CD4-positive, alpha-beta T cell treated with Interleukin-6 for 4 hours (primary cell): ENCODE results near the gene SHTN1.

Experiments used
- DNase-seq: peaks from one replicate; pipeline ENCODE4 v3.0.0-alpha.2; 2020; ENCODE audit warnings: mixed read lengths

SHTN1 gene

DNA sequence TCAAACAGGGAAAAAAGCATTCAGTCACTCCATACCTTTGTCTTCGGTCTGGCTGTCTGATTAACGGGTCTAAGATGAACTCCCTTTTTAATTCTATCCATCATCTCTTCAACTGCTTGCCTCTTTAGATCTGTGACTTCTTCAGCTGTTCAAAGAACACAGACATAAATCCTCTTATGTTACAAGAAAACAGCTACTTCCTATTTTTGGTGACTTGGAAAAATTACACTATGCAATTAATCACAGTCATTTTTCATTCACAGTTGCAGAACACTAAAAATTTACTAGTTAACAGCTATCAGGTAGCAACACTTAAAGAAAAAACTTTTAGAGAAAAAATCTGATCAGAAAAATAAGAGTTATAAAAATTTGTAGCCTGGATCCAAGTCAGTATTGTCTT lies 89.6 kb downstream of the SHTN1 start:
- no peak for DNase-seq

DNA sequence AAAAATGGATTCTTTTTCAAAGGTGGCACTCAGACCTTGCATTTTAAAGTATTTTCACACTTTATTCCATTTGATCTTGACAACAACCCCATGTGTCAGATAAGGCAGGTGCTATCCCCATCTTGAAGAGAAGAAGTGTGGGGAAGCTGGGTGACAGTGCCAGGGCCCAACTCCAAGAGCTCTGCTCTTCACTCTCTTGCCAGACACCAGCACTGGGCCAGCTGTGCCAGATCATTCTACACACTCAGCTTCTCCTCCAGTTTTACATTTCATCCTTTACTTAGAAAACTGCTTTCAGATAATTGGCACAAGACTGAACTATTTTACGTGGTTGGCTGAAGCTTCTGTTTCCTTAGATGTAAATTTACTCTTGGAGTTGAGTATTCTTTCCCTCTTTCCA lies 91.3 kb downstream of the SHTN1 start:
- DNase-seq: no peak

DNA sequence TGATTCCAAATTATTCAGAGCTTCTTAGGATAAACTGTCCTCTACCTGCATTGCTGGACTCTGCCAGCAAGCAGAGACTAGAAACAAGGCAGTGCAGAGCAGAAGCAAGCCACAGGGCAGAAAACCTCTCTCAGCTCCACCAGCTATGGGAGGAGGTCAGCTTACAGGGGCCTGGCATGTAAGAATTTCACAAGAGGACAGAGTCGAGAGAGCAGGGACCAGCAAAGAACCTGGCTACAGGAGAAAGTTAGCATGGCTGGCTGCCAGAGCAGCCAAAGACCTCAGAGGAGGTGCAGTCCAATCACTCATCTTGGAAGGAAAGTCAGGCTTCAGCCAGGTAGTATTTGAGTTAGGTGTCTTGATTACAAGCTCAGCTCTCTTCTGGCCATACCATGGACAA lies 92.8 kb downstream of the SHTN1 start:
- no peak for DNase-seq

DNA sequence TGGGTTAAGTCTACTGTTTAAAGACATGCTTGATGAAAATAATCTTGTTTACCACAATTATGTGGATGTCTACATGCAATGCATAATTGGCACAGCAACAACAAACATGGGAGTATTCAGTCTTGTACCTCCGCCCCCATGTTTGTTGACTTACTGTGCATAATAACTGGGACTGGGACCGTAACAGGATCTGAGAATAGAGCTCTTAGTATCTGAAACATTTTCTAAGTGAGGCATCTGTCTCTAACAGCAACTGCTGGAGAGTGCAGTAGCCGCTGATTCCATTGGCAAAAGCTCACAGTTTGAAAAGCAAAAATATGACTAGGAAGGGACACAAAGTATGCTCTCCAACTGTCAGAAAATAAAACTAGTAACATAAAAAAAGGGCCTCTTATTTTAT lies 94.1 kb downstream of the SHTN1 start:
- DNase-seq: no peak

DNA sequence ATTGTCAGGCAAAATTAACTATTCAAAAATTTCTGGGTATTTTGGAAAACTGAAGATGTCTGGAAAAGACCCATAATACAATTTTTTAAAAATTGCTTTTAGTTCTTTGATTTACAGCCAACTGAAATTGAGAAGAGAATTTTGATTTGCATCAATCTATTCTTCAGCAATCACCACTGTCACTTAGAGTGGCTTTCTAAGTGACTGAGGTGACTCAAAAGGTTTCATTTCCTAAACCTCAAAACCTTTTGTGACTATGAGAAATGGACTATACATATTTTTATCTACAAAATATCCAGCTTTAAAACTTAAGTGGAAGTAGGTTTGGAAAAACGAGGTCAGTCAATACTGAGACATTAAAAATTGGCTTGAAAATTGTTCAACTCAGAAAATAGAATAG lies 95.7 kb downstream of the SHTN1 start:
- DNase-seq: no peak

DNA sequence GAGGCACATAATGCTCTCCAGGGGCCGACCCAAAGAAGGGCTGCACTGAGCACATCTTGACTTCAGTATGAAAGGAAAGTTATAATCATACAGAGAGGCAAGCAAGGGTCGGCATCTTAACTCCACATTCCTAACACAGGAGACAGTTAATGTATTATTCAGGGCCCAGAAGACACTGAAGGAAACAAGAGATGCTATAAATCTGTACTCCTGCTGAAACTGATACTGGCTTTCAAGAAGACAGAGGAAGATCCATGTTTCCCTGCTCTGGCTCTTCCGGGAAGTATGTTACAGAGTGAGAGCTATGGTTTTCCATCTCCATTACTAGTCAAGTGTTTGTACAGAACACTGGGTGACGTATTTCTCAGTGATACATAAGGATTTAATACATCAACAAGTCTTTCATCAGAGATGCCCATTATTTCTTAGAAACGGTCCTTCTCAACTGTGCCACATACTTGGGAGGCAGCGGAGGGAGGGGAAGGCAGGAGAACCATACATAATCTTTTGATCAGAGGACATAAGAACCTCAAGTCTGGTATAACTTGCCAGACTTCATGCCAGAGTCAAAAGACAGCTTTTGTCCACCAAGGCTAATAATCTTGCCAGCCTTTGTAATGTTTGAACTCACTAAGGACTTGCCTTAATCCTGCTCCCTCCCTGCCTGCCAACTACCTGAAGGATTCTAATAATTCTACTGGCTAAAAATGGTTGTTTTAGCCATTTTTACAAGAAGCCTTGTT lies 97.6 kb downstream of the SHTN1 start:
- no peak for DNase-seq

DNA sequence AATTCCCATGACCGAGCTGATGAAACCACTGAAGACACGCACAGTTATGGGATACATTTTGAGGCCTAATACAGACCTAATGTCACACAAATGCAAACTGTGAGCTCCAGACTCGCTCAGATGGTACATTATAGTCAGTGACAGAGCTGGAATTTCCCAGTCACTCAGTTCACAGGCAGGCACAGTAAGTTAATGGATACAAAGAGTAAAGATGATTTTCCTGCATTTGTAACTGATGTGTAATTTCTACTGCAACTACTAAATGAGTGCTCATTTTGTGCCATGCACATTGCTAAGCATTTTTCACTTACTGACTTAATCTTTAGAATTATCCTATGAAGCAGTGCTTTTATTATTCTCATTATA lies 99.2 kb downstream of the SHTN1 start:
- no peak for DNase-seq

DNA sequence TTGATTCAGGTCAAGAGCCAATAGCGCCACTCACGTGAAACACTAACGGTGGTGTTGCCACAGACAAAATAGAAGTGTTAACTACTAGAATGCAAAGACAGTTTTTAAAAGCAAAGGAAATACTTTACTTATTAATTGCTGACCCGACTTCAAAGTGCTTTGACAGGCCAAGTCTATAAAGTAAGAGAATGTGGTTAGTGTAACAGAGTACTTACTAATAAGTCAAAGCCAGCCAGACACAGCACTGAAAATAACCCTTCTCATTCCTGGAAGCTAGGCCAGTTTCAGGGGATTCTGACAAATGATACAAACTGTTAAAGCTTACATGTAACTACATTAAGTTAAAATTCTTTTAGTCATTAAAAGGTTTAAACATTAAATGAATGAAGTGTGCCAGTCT lies 105.4 kb downstream of the SHTN1 start:
- DNase-seq: no peak

DNA sequence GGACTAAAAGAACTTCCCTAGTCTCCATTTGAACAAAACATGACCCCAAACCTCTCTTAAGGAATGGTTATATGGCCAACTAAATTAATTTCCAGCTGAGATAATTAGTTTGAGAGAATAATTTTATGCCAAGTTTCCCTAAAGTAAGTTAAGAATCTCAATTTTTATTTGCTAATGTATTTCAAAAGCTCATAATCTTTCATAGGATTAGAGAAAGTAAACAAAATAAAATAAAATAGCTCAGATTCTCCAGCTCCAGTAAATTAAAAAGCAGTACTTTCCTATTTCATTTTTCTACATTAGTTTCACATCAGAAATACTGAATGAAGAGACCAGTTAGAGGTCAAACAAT lies 111.3 kb downstream of the SHTN1 start:
- DNase-seq: no peak

DNA sequence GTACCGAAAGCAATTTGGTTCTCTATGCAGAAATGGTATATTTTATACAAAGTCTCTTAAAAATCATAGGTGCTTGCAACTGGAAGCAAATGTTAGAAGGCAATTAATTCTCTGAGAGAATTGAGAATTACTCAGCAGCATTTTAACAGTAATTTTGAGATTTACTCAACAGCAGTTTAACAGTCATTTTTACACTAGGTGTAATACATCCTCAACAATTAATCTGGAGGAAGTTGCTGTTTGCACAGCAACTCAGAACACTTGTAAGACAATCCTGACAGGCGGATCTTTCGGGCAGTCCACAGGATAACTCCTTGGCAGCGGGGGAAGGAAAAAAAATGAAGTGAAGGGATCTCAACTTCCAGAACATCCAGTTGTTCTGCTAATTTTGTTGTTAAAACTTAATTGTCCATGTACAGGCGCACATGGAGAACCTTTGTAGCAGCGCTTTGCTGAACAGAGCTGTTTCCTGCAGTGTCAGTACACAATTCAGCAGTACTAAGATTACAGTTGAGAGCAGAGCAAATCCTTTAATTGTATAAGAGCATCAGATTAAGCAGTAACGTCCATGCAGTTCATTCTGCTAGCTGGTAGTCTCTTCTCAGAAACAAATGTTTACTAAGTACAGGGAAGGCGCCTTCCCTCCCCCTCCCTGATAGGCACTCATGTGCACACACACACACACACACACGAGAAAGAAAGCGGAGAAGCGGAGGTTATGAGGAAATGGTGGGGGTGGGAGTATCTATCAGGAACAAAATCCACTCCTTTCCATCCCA lies 111.9 kb downstream of the SHTN1 start:
- no peak for DNase-seq

DNA sequence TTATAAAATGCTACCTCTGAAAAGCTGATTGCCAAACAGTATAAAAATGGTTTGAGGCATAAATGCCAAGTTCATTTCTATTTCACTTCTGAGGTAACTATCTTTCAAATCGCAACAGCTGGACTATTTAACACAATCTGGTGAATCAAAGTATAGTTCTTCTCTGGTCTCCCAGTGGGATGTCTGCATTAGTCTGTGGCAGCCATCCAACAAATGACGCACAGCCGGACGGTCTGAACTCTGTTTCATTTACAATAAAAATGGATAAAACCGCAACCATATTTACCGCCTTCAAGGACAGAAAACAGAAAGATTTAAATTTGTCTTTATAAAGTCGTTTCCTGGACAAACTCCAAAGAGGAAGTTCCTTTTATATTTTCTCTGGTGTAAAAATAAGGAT lies 113.8 kb downstream of the SHTN1 start:
- no peak for DNase-seq

DNA sequence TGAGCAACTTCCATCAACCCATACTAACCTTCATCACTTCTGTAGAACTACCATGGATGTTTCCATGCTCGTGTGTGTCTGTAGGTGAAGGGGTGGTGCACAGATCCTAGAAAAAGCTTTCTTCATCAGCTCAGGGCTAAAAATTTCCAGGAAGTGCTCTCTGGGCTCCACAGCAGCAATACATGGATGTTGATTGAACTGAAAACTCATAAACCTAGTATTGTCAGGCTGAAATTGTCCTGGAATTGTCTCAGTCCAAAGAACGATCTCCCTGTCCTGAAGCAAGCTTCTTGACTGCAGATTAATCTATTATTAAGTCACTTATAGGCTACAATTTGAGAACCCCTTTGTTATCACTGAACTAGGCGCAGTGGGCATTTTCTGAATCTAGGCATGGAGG lies 115.9 kb downstream of the SHTN1 start:
- no peak for DNase-seq

DNA sequence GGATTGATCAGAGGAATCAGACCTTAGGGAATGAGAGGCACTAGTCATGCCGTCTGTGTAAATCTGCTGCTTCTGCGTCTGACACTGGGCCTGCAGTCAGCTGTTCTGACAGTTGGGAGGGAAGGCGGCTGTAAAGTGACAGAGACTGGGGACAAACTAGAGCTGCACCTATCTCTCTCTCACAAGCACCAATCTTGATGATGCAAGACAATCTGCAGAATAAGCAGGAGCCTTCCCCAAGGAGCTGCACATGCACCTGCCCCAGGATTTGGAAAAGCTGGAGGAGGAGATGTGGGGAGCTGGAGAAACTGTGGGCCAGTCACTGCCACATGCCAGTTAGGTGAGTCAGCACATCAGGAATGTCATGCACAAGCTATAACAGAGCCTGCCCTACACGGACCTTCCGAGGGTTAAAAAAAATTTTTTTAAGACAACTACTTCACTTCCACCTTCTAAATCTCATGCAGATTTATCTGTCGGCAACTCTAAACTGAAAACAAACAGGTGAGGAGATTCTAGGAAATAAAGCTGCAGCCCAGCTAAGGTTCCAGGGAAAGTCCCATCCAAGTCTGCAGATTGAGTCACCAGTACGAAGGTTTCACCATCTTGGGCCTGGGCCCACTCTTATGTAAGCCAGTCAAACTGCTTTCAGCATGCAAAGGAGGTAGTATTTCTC lies 116.5 kb downstream of the SHTN1 start:
- DNase-seq: no peak

DNA sequence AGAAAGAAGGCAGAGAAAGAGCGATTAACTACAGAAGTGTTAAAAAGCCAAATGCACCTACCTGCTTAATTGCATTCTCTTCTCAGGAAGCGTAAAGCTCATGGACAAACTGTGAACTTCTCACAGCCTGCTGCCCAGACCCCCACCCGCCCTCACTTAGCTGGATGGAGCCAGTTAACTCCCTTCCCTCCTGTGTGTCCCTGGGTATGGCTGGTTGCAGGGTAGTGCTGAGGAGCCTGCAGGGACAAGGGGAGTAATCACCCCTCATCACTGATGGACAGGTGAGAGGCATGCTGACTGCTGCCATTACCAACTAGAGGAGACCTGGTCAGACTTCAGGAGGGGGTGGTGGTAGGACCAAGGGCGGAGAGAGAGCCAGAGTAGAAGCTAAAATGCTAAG lies 118.2 kb downstream of the SHTN1 start:
- no peak for DNase-seq

DNA sequence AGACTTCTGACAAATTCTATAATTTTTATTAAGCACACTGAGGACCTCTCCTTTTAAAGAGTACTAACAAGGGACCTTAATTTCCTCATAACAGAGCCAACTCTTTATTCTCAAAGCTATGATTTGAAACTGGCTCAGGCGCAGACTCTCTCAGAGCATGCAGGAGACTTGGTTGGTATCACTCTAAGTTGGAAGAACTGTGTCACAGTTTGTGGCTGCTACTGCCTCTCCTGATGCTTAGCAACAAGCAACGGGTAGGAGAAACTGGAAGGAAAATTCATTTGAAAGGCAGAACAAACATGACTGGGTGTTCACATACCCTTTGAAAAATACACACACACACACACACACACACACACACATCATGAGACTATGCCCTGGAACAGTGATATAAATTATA lies 122.3 kb downstream of the SHTN1 start:
- DNase-seq: no peak

DNA sequence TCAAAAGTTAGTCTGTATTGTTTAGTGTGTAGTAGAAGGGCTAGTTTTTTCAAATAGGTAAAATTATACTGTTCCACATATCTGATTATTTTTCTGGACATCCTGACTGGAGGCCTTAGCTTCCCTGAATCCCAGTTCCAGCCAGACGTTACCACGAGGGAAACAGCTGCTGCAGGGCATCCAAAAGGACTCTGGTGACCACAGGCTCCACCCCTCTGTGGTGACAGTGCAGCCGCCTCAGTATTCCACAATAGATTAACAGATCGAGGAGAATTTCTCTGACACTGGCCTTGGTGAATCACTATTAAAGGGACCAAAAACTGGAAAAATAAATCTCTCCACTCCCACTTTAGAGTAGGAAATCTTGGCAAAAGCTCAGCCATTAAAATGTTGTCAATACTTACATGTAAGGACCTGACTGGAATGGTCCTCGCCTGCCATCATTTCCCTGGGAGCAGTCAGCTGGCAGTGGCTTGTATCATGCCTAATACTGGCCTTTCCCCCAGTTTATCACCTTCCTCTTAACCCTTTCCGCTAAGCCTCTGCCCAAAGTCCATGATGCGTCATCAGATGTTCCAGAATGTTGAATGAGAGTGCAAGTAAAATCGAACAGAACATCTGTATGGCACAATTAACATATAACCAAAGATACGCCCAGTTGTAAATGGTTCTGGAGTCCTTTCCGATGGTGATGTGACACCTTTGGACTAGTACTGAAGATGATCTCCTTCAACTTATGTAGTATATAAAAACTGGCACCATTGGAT lies 124.1 kb downstream of the SHTN1 start:
- DNase-seq: no peak

DNA sequence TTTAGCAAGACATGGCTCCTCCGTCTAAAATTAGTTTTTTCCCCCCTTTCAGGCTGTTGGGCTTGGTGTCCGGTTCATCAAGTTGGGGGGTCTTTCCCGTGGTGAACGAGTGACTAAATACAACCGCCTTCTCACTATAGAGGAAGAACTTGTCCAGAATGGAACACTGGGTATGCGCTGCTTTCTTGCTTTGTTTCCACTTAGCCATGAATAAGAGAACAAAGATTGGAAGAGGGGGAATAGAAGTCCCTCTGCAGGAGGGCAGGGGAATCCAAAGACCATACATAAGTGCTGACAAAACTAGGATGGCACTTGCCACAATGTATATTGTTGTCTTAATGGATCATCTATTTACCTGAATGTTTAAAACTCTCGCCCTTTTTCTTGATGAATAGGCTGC lies 125.2 kb downstream of the SHTN1 start:
- DNase-seq: no peak

DNA sequence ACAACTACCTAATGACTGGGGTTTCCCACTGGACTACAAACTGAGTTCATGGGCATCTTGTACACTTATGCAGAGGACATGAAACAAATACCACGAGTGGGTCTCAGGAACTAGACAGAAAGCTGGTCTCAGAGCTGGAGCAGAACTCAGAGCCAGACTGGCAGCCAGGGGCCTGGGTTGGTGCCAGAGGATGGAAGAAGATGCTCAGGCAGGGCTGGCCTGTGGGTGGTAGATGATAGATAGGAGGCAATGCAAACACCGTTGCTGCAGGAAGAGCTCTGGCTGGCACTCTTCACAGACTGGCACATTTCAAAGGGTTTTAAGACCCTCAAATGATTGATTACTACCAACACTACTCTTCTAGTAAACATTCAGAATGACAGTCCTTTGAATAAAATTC lies 126.9 kb downstream of the SHTN1 start:
- no peak for DNase-seq

DNA sequence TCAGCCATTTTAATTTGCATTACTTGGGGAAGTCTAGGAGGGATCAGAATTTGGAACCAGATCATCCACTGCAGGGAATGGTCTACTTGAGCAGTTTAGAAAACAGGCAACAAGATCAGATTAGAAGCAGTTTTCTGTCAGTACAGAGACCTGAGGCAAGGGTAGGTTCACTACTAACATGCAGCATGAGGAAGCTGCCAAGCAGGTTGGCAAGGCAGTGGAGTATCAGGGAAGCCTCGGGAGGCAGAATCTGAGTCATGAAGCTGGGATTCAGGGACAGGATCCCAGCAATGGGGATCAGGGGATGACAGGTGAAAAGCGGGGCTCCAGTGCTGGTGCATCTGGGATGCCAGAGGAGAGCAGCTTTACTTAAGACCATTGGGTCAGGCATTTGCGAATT lies 127.6 kb downstream of the SHTN1 start:
- DNase-seq: no peak

DNA sequence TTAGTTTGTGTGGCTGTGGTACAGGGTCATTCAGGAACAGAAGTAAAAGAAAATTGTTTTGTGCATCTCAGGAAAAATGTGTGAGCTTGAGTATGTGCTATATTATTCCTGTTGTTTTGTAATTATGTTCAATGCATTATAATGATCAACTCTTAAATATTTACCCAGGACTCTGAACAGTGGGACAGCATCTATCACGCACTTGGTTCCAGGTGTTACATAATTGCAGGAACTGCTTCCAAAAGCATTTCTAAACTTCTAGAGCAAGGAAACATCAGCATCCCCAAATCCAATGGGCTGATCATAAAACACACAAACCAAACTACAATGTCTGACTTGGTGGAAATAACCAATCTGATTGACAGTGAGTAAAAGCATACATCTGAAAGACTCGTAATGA lies 129.1 kb downstream of the SHTN1 start:
- no peak for DNase-seq

DNA sequence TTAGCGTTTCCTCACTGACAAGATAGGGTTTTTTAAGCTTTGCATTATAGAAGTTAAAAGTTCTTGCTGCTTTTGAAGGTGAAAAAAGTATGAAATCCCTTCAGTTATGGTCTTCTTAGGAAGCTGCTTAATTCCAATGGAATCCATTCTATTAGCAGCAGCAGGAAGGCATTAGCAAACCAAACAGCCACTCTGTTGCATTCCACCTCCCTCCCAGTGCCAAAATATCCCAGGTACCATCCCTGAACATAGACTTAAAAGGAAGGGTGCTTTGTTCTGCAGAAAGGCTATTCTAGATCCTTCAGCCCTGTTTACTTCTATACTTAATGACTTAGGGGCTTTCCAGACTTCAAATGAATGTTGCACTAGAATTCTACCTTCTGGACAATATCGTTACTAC lies 131.9 kb downstream of the SHTN1 start:
- DNase-seq: no peak

DNA sequence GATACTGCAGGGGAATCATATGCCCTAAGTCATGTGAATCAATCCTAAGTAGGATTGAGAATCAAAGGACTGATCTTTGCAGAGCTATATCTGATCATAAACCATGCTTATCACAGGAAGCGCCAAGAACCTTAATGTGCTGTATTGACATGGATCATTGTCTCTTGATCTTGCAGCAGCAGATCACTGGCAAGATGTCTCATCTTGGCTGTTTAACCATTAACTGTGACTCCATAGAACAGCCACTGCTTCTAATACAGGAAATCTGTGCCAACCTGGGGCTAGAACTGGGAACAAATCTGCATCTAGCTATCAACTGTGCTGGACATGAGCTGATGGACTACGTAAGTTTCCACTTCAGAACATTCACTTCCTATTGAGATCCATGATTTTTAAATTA lies 134.0 kb downstream of the SHTN1 start:
- no peak for DNase-seq

DNA sequence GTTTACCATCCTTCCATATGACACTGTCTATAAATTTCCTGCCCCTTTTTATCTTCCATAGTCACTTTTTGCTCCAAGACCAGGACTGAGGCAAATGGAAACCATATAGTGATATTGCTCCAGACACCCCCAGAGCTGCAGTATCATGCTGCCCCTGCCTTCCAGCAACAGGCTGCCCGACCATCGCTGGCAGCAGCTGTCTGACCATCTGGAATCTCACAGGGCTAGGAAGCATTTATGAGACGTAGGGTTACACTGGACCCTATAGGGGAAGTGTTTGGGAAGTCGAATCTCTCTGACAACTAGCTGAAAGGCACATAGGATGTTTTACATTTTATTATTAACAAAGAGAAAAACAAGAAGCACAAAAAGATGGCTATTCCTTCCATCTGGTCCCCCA lies 136.3 kb downstream of the SHTN1 start:
- DNase-seq: no peak
